Measurements from ENCODE around the gene ATF1. TPM values are rescaled to one million over a fixed set of nuclear protein-coding genes. Genes with fewer than 3 reads are reported as not detected.
A peak's percentile ranks its signal among the peaks of the same experiment; 100 is the strongest.

The ATF1 gene
- total and polyA plus RNA-seq, 3 experiments from 2014 or later, result 36.8 to 54.0 (median 50.8) TPM

DNA sequence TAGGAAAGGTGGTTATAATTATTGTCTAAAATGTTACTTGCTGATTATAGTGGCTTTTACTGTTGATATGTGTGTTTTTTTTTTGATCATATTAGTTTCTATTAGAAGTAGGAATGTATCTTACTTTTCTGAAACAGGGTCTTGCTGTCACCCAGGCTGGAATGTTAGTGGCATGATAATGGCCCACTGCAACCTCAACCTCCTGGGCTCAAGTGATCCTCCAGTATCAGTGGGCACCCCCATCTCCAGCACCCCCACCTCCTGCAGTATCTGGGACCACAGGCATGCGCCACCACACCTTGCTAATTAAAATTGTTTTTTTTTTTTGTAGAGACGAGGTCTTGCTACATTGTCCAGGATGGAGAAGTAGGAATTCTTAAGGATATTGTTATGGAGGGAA, 11.3 kb downstream of the ATF1 start:
- Histone ChIP-seq H3K9me3 (ENCODE audit: low read length) (no peaks in the 10 kb centered on the region), H3K27ac (ENCODE audit: low read depth, low read length) (no peak overlapping the region), H3K27me3 (ENCODE audit: insufficient read depth, low read length, poor library complexity, severe bottlenecking) (no peaks in the 10 kb centered on the region), H3K36me3 (ENCODE audit: insufficient read depth, low read length) (no peaks in the 10 kb centered on the region), H3K4me3 (ENCODE audit: low read length) (no peak overlapping the region), H3K4me1 (ENCODE audit: insufficient read depth, low read length) (no peaks in the 10 kb centered on the region)
- Mint-ChIP-seq H3K27me3 (no peaks in the 10 kb centered on the region), H3K4me3 (no peak overlapping the region), H3K9me3 (no peaks in the 10 kb centered on the region), H3K4me1 (peaks cover 23 to 51% (median 29%) of the 10 kb centered on the region in 3 donors), H3K27ac (no peak overlapping the region), H3K36me3 (peaks cover 6 to 29% (median 8%) of the 10 kb centered on the region in 3 donors)
- ChIA-PET POLR2A (no interaction called here), CTCF (no interaction called here)
- DNase-seq, result no peak

DNA sequence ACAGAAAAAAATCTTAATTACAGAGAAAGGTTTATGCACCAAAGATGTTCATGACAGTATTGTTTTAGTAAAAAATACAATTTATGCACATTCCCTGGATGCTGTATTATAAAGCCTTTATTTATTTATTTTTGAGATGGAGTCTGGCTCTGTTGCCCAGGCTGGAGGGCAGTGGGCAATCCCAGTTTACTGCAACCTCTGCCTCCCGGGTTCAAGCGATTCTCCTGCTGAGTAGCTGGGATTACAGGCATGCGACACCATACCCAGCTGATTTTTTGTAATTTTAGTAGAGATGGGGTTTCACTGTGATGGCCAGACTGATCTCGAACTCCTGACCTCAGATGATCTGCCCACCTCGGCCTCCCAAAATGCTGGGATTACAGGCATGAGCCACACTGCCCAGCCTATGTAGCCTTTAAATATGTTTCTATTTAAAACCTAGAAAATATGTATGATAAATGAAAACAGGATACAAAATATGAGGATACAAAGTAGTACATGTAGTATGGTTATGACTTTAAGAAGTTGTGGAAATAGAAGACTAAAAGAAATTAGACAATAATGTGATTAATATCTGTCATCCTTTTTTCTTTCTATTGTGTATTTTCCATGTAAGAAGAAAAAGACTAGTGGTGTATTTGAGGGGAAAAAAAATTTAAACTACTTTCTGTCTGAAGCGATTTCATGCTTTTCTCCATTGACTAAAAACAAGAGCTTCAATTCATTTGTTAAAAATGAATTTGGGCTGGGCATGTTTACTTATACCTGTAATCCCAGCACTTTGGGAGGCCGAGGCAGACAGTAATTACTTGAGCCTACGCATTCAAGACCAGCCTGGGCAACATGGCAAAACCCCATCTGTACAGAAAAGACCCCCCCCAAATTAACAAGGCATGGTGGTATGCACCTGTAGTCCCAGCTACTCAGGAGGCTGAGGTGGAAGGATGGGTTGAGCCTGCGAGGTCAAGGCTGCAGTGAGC, 13.1 kb downstream of the ATF1 start:
- POLR2A ChIA-PET, result interaction anchor here (0.6 to 1.0 kb wide), 3 partner anchors 13 to 264 kb away, joined by 3 to 5 read pairs (median 4); no protein-coding TSS in a partner anchor

DNA sequence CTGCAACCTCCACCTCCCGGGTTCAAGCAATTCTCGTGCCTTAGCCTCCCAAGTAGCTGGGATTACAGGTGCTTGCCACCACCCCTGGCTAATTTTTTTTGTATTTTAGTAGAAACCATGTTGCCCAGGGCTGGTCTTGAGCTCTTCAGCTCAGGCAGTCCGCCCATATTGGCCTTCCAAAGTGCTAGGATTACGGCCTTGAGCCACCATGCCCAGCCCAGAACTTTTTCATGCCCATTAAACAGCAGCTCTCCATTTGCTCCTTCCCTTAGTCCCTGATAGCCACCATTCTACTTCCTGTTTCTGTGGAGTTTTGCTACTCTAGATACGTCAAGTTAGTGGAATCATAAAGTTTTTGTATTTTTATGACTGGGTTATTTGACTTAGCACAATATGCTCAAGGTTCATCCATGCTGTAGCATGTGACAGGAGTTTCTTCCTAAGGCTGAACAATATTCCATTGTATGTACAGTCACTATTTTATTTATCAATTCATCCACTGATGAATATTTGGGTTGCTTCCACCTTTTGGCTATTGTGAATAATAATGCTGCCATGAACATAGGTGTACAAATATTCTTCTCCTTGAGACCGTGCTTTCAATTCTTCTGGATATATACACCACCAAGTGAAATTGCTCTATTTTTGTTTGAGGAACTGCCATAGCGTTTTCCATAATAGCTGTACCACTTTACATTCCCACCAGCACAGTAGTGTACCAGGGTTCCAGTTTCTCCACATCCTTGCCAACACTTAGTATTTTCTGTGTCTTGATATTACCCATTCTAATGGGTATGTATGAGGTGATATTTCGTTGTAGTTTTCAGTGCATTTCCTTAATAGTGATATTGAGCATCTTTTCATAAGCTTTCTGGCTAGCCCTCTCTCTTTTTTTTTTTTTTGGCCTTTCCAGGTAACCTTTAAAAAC, 15.0 kb downstream of the ATF1 start:
- POLR2A ChIA-PET, result interaction anchor here (0.5 kb wide), 1 partner anchor 14 kb away, joined by 3 read pairs; no protein-coding TSS in a partner anchor
- Mint-ChIP-seq H3K4me1 (peaks cover 19 to 31% (median 29%) of the 10 kb centered on the region in 3 donors), H3K27ac (peak overlapping the region in 1 of 8 donors; percentile 28), H3K4me3 (no peak overlapping the region), H3K36me3 (peaks cover 0 to 16% (median 5%) of the 10 kb centered on the region in 3 donors), H3K9me3 (no peaks in the 10 kb centered on the region), H3K27me3 (no peaks in the 10 kb centered on the region)
- Histone ChIP-seq H3K4me3 (ENCODE audit: low read length) (no peak overlapping the region), H3K27me3 (ENCODE audit: insufficient read depth, low read length, poor library complexity, severe bottlenecking) (no peaks in the 10 kb centered on the region), H3K36me3 (ENCODE audit: insufficient read depth, low read length) (no peaks in the 10 kb centered on the region), H3K4me1 (ENCODE audit: insufficient read depth, low read length) (no peaks in the 10 kb centered on the region), H3K9me3 (ENCODE audit: low read length) (no peaks in the 10 kb centered on the region), H3K27ac (ENCODE audit: low read depth, low read length) (no peak overlapping the region)
- DNase-seq, result no peak
- CTCF ChIA-PET, result interaction anchor here (1.1 to 1.3 kb wide), 2 partner anchors 14 to 200 kb away, joined by 3 to 5 read pairs; no protein-coding TSS in a partner anchor

More for the DNA sequence above, 13.1 kb downstream of the ATF1 start:
- Mint-ChIP-seq H3K36me3 (peaks cover 6 to 26% (median 10%) of the 10 kb centered on the region in 3 donors), H3K27me3 (no peaks in the 10 kb centered on the region), H3K4me3 (no peak overlapping the region), H3K9me3 (no peaks in the 10 kb centered on the region), H3K27ac (peak overlapping the region in 1 of 8 donors; percentile 25), H3K4me1 (peaks cover 21 to 42% (median 33%) of the 10 kb centered on the region in 3 donors)
- CTCF ChIA-PET, result interaction anchor here (1.3 kb wide), 1 partner anchor 12 kb away, joined by 5 read pairs; no protein-coding TSS in a partner anchor
- no peaks in the 10 kb centered on the region for H3K27me3 ChIP-seq (ENCODE audit: insufficient read depth, low read length, poor library complexity, severe bottlenecking)
- H3K9me3 ChIP-seq (ENCODE audit: low read length), result no peaks in the 10 kb centered on the region
- DNase-seq, result no peak
- no peak overlapping the region for H3K4me3 ChIP-seq (ENCODE audit: low read length)
- H3K36me3 ChIP-seq (ENCODE audit: insufficient read depth, low read length), result no peaks in the 10 kb centered on the region
- no peaks in the 10 kb centered on the region for H3K4me1 ChIP-seq (ENCODE audit: insufficient read depth, low read length)
- no peak overlapping the region for H3K27ac ChIP-seq (ENCODE audit: low read depth, low read length)

DNA sequence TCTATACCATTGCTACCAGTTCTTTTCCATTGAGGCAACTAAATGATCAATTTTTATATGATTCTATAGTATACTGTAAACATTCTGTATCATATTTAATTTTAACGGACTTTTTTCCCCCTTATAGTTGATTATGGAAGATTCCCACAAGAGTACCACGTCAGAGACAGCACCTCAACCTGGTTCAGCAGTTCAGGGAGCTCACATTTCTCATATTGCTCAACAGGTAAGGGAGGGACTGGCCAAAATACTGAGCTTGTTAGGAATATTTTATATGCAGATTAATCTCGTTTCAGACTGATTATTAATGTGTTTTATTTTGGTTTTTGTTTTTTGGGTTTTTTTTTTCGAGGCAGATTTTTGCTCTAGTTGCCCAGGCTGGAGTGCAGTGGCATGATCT, 16.1 kb downstream of the ATF1 start:
- no peaks in the 10 kb centered on the region for H3K27me3 Mint-ChIP-seq
- H3K27me3 ChIP-seq (ENCODE audit: insufficient read depth, low read length, poor library complexity, severe bottlenecking), result no peaks in the 10 kb centered on the region
- peaks cover 24 to 39% (median 39%) of the 10 kb centered on the region in 3 donors for H3K4me1 Mint-ChIP-seq
- no peaks in the 10 kb centered on the region for H3K9me3 Mint-ChIP-seq
- no peaks in the 10 kb centered on the region for H3K9me3 ChIP-seq (ENCODE audit: low read length)
- CTCF ChIA-PET, result interaction anchor here (0.9 kb wide), 1 partner anchor 14 kb away, joined by 3 read pairs; no protein-coding TSS in a partner anchor
- POLR2A ChIA-PET, result no interaction called here
- H3K36me3 Mint-ChIP-seq, result peaks cover 0 to 23% (median 7%) of the 10 kb centered on the region in 3 donors
- no peak overlapping the region for H3K4me3 ChIP-seq (ENCODE audit: low read length)
- H3K4me1 ChIP-seq (ENCODE audit: insufficient read depth, low read length), result peaks cover 4% of the 10 kb centered on the region
- no peak overlapping the region for H3K27ac Mint-ChIP-seq
- no peak overlapping the region for H3K4me3 Mint-ChIP-seq
- no peak overlapping the region for H3K27ac ChIP-seq (ENCODE audit: low read depth, low read length)
- no peaks in the 10 kb centered on the region for H3K36me3 ChIP-seq (ENCODE audit: insufficient read depth, low read length)
- no peak for DNase-seq

DNA sequence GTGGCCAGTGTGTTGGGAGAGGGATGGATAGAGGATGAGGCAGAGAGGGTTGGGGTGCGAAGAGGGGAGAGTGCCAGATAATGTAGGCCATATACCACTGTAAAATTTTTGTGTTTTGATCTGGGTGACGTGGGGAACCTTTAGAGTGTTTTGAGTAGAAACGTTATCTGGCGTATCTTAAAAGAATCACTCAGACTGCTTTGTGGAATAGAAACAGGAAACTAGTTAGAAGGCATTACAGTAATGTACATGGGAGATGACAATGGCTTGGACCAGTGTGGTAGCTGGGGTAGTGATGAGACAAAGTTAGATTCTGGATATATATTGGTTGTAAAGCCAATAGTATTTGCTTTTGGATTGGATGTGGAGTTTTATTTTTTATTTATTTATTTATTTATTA, 20.6 kb downstream of the ATF1 start:
- H3K4me1 Mint-ChIP-seq, result peaks cover 10 to 18% (median 14%) of the 10 kb centered on the region in 3 donors
- Histone ChIP-seq H3K9me3 (ENCODE audit: low read length) (no peaks in the 10 kb centered on the region), H3K4me1 (ENCODE audit: insufficient read depth, low read length) (peaks cover 4% of the 10 kb centered on the region), H3K4me3 (ENCODE audit: low read length) (no peak overlapping the region), H3K36me3 (ENCODE audit: insufficient read depth, low read length) (no peaks in the 10 kb centered on the region), H3K27ac (ENCODE audit: low read depth, low read length) (no peak overlapping the region), H3K27me3 (ENCODE audit: insufficient read depth, low read length, poor library complexity, severe bottlenecking) (no peaks in the 10 kb centered on the region)
- H3K27ac Mint-ChIP-seq, result peak overlapping the region in 5 of 8 donors; percentile 1 to 76 (median 20)
- ChIA-PET CTCF (no interaction called here), POLR2A (no interaction called here)
- H3K9me3 Mint-ChIP-seq, result peaks cover 0 to 4% (median 0%) of the 10 kb centered on the region in 5 donors
- H3K27me3 Mint-ChIP-seq, result no peaks in the 10 kb centered on the region
- DNase-seq, result no peak
- peaks cover 15 to 50% (median 18%) of the 10 kb centered on the region in 3 donors for H3K36me3 Mint-ChIP-seq
- H3K4me3 Mint-ChIP-seq, result no peak overlapping the region

DNA sequence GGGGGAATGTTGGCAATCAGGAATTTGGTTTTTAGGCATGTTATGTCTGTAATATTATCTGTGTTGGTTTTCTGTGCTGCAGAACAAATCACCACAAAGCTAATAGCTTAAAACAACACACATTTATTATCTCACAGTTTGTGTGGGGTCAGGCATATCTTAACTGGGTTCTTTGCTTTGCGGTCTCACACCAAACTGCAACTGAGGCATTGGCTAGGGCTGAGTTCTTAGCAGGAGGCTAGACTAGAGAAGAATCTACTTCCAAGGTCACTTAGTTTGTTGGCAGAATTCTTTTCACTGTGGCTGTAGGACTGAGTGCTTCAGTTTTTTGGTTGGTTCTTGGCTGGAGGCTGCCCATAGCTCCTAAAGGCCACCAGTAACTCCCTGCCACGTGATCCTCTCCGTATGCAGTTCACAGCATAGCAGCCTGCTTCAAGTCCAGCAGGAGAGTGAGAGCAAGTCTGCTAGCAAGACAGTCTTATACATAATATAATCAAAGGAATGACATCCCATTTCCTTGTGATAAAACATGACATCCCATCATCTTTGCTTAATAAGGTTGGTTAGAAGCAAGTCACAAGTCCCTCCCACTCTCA, 21.6 kb downstream of the ATF1 start:
- ChIA-PET CTCF (interaction anchor here (0.7 kb wide), 1 partner anchor 14 kb away, joined by 3 read pairs; no protein-coding TSS in a partner anchor), POLR2A (no interaction called here)
- H3K36me3 ChIP-seq (ENCODE audit: insufficient read depth, low read length), result no peaks in the 10 kb centered on the region
- no peaks in the 10 kb centered on the region for H3K9me3 ChIP-seq (ENCODE audit: low read length)
- no peaks in the 10 kb centered on the region for H3K27me3 Mint-ChIP-seq
- H3K4me1 ChIP-seq (ENCODE audit: insufficient read depth, low read length), result peaks cover 4% of the 10 kb centered on the region
- peaks cover 15 to 52% (median 19%) of the 10 kb centered on the region in 3 donors for H3K36me3 Mint-ChIP-seq
- no peak overlapping the region for H3K4me3 ChIP-seq (ENCODE audit: low read length)
- H3K9me3 Mint-ChIP-seq, result peaks cover 0 to 4% (median 0%) of the 10 kb centered on the region in 5 donors
- no peak overlapping the region for H3K27ac ChIP-seq (ENCODE audit: low read depth, low read length)
- peaks cover 10 to 19% (median 18%) of the 10 kb centered on the region in 3 donors for H3K4me1 Mint-ChIP-seq
- peak overlapping the region in 3 of 8 donors; percentile 50 to 76 (median 65) for H3K27ac Mint-ChIP-seq
- H3K4me3 Mint-ChIP-seq, result no peak overlapping the region
- H3K27me3 ChIP-seq (ENCODE audit: insufficient read depth, low read length, poor library complexity, severe bottlenecking), result no peaks in the 10 kb centered on the region
- no peak for DNase-seq

DNA sequence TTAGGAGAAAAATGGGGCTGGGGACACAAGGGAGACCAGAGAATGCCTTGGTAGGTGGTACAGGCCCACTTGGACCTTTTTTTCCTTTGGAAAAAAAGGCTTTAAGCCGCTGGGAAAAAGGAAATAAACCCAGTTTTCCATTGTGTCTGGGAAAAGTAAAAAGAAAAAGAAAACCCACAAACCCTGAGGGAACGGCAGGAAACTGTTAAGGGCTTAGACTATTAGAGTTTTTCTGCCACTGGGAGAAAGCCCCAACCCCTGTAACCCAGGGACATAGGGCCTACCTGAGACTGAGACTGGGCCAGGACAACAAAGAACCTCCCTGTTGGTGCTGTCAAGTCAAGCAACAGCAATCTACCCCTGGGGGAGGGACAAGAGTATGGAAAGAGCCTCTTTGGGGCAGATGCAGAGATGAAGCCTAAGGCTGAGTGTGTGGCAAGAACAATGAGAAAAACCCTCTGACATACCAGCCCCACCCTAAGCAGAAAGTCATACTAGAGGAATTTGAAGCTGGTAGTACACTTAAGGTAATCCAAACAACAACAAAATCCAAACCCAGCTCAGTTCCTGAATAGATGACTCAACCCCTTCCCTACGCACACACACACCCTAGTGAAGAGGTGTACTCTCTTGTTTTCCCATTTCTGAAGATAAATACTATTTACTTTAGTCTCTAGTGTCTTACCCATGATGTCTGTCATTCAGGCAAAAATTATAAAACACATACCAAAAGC, 22.8 kb downstream of the ATF1 start:
- no peaks in the 10 kb centered on the region for H3K27me3 Mint-ChIP-seq
- Histone ChIP-seq H3K27ac (ENCODE audit: low read depth, low read length) (no peak overlapping the region), H3K9me3 (ENCODE audit: low read length) (no peaks in the 10 kb centered on the region), H3K36me3 (ENCODE audit: insufficient read depth, low read length) (no peaks in the 10 kb centered on the region), H3K27me3 (ENCODE audit: insufficient read depth, low read length, poor library complexity, severe bottlenecking) (no peaks in the 10 kb centered on the region), H3K4me3 (ENCODE audit: low read length) (no peak overlapping the region), H3K4me1 (ENCODE audit: insufficient read depth, low read length) (peaks cover 4% of the 10 kb centered on the region)
- no peak overlapping the region for H3K4me3 Mint-ChIP-seq
- peaks cover 15 to 51% (median 20%) of the 10 kb centered on the region in 3 donors for H3K36me3 Mint-ChIP-seq
- peaks cover 20 to 27% (median 27%) of the 10 kb centered on the region in 3 donors for H3K4me1 Mint-ChIP-seq
- peak overlapping the region in 3 of 8 donors; percentile 8 to 80 (median 28) for H3K27ac Mint-ChIP-seq
- peaks cover 0 to 4% (median 0%) of the 10 kb centered on the region in 5 donors for H3K9me3 Mint-ChIP-seq
- DNase-seq, result no peak
- CTCF ChIA-PET, result no interaction called here
- POLR2A ChIA-PET, result no interaction called here

All from CD8-positive, alpha-beta memory T cell (primary cell).